Activated CD8-positive, alpha-beta memory T cell treated with anti-CD3 and anti-CD28 coated beads, Interleukin-2, amount 50 U/mL, for 24 hours (primary cell): ENCODE results near the gene SNX5.
"Not testable (repeated sequence)": the region's sequence is repeated elsewhere in the genome, so short reads cannot be mapped to it uniquely, and the experiment has no call there.

Experiments used
- DNase-seq: peaks from one replicate; pipeline ENCODE4 v3.0.0-alpha.2; 2020; ENCODE audit errors: extremely low read depth

SNX5 gene

DNA sequence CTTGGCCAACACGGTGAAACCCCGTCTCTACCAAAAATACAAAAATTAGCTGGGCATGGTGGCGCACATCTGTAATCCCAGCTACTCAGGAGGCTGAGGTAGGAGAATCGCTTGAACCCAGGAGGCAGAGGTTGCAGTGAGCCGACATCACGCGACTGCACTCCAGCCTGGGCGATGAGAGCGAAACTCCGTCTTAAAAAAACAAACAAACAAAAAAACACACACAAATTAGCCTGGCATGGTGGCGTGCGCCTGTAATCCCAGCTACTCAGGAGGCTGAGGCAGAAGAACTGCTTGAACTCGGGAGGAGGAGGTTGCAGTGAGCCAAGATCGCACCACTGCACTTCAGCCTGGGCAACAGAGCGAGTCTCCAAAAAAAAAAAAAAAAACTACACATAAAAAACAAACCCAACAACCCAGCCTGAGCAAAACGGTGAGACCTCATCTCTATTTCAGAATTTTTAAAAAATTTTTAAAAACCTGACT lies 8.2 kb downstream of the SNX5 start:
- DNase-seq, result not testable (repeated sequence)

DNA sequence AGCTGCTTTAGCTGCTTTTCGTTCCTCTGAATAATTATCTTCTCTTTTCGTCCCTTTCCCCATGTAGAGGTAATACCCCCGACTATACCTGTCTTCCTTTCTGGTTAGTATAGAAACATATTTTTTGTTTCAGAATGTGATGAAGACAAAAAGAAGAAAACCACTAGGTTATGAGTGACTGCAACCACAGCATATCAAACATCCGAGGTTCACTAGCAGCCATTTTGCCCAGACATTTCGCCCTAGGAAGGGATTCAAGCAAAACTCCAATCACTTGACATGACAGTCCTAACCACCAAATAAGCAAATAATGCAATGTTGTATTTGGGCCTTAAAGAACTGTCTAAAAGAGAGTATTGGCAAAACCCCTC lies 9.4 kb downstream of the SNX5 start:
- DNase-seq, result no peak

DNA sequence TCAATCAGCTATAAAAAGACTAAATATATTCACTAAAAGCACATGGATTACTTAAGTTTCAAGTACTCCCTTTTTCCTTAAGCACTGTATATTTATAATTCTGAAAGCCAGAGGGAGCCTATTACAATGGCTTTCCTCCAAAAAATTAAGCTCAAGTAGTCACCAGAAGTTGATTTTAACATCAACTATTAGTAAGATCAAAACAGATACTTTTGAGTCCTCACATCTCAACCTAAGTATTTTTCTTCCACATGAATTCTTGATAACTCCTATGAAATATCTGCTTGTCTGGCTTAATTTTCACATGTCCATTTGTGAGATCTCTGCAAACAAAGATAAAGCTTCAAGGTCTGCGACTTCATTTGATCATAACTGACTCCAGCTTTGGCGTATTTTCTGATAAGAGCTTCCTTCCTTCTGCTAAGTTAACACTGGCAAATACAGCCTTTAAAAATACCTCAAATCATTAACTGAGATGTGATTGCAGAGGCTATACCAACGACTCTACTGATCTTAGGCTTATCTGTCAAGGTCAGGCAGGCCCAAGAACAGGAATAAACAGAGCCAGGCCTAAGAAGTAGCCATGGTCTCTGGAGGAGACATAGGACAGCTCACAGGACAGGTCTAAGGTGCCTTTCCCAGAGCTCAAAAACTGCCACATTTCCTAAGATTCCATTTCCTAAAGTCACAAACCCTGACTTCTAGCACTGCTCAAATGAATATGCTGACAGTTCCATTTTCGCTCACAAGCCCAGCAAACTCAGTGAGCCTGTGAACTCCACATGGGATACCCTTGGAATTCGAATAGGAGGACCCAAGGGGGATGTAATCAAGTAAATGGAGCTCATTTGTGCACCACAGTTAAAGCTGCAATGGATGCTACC lies 10.0 kb downstream of the SNX5 start:
- DNase-seq, result no peak

DNA sequence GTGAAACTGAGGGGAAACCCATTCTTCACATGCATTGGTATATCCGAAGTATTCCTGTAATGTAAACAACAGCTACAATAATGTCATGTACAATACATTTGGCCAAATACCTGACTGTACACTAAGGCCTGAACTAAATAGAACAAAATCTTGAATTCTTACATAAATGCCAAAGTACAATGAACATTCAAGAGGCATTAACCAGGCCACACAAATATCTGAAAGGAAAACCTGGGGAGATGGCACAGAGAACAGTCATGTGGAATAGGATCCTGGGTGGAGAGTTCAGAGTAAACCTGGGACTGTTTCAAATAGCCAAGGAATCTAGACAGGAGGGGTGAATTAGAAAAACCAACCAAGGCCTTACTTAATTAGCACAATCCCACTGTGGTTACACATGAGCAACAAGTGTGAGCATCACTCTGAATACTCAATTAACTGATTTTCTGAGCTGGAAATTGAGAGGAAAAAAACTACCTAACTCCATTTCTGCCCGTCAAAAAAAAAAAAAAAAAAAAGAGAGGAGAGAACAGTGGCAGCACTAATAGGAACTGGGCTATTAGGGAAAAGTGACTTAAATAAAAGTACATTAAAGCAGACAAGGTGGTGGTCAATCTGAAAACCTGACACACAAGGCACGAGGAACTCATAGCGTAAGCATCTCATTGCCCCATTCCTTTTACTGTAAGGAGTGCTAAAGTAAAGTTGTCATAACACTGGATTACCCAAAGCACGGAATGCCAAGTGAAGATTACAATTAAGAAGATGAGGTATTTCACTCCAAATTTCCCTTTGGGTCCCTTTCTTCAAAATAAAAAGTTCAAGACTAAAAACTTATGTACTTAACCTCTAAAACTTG lies 10.9 kb downstream of the SNX5 start:
- no peak for DNase-seq

GRCh38 chr20:17956099-17956685 lies 12.4 kb downstream of the SNX5 start:
- no peak for DNase-seq

GRCh38 chr20:17955302-17955701 lies 13.3 kb downstream of the SNX5 start:
- no peak for DNase-seq

DNA sequence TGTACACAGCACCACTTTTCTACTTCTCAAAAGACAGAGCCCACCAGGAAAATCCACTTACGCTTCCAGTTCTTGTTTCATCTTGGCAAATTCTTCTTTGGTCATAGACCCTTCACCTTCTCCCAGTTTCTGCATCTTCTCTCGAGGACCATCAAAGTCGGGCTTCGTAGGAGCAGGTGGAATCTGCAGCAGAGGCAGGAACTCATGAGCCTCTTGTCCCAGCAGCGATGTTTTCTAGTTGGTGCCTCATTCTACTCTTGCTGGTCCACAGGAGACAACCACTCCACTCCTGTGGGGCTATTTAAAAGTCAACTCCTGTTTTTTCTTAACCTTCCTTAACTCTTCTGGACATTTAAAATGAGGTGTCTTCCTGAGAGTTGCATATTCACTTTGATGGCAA lies 14.7 kb downstream of the SNX5 start:
- DNase-seq, result no peak

GRCh38 chr20:17952692-17953684 lies 15.6 kb downstream of the SNX5 start:
- DNase-seq, result no peak

- no peak for DNase-seq
Observed at GRCh38 chr20:17951323-17951722, 17.3 kb downstream of the SNX5 start.

GRCh38 chr20:17950670-17951069 lies 17.9 kb downstream of the SNX5 start:
- DNase-seq, result no peak

DNA sequence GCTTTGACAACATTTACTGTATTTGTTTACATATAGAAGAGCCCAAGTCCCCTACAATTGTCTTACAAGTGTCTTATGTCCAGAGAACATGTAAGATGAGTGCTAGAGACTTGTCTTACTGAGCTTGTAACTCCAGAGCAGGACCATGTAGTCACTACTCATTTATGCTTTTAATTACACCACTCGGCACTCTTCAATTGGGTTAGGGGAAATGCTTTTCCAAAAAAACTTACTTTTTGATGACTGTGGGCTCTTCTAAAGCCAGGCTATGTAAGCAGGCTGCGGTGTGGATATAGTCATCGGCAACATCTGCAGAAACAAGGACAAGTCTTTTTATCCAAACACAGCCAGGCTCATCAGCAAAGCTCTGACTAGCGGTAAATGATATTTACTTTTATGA lies 18.7 kb downstream of the SNX5 start:
- no peak for DNase-seq

DNA sequence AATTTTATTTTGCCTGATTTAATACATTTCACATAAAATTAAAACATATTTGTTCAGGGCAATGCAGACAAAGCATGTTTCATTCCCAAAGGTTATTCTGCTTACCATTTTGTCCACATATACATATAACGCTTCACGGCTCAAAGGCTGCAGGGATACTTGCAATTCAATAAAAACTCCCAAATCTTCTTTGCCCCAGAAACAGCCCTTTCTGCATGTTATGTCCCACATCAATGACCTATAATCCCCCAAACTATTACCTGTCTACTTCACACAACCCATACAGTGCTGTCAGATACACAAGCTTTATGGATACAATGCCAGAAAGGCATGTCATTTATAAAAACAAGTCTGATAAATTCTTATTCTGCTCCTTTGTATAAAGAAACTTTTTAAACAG lies 20.2 kb downstream of the SNX5 start:
- no peak for DNase-seq

- DNase-seq, result no peak
Observed at GRCh38 chr20:17947474-17947815, 21.1 kb downstream of the SNX5 start.

DNA sequence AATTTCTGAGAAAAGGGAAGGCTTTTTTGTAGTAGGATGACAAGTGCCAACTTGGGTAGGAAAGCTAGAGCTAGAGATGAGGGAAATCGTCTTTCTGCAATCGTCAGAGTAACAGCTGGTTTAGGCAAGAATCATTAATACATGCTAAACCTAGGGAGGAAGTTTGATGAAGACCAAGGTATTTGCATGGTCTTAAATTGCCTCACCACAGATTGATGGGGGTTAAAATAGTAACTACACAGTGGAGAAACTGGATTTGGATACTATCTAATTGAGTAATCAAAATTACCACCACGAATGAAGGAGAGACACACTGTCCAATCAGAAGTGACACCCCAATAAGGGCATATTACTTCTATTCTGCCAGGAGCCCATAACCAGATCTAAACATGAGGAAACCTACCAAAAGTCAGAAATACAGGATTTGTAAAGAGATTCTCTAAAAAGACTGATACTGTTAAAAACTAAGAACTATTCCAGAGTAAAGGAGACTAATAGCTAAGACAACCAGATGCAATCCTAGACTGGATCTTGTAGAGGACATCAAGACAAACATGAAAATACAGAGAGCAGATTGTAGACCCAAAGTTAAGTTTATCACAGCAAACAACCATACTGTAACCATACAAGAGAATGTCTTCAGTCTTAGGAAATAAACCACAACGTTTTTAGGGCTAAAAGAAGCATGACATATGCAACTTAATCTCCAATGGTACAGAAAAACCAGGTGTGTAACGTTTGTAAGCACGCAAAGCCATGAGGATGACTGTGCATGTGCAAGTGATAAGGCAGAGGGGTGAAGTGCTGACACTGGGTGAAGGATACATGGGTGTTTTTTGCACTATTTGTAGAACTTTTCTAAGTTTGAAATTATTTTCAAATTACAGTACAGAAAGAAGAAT lies 21.8 kb downstream of the SNX5 start:
- no peak for DNase-seq

DNA sequence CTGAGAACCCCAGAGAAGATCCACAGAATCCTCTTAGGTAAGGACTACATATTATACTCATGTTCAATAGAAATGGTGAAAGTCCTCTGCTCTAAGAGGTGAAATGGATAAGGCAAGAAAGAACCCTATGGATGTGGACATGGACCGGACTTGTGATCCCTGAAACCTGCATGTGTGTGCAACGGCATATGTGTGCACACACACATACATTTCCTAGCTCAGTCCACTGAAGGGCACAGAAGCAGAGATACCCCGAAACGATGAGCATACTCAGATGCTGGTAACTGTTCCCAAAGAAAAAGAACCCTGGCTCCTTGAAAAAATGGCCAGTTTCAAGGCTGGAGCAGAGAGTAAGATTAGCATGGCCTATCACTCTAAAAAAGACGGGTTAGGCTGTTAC lies 22.6 kb downstream of the SNX5 start:
- no peak for DNase-seq

DNA sequence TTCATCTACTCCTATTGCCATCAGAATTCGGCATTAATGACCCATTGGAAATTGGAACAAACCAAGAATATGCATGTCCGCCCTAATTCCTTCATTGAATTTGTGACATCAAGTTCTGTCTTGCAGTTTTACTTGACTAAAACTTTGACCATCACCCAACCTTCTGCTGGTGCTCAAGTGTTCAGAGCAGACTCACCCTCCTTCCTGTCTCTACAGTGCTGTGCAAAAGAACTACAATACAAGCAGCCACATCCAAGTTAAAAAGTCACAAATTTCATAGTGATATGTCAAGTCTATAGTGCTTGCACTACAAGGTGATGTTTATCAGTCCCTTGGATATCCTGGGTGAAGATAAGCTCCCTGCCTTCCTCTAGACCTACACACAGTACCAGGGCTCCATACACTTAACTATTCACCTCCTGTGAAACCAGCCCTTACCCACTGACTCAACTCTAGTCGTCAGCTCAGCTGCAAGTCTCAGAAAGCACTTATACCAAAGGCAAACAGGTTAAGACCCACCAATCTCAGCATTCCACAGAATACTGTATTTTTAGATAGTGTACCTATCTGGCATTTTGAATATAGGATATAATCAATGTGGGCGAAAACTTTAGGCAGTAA lies 23.6 kb downstream of the SNX5 start:
- DNase-seq, result no peak

- DNase-seq, result no peak
Observed at GRCh38 chr20:17943343-17943742, 25.3 kb downstream of the SNX5 start.

DNA sequence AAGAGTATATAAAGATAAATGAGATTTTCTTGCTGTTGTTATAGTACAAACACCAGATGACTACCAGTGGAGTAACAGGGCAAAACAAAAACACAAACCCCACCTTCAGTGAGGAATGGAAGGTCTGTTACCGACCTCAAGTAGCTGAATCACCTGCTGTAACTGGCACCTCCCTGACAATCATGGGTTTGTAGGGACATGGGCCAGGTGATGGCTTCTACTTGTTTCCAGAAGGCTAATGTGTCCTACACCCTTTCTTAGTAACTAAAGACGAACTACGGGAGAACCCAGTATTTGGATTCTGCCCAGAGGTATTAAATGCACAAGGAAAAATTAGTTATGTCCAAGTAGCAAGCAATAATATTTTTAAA lies 26.8 kb downstream of the SNX5 start:
- no peak for DNase-seq

- DNase-seq, result no peak
Observed at GRCh38 chr20:17941087-17941825, 27.3 kb downstream of the SNX5 start.
